CD4-positive, alpha-beta T cell treated with Interleukin-1 beta for 1 hour (primary cell): ENCODE results near the gene ZNF205.

Experiments used
- DNase-seq, 2 donors: peaks; one replicate each; pipeline ENCODE4 v3.0.0-alpha.2; 2020 to 2022

ZNF205 gene

GRCh38 chr16:3106205-3106928 is 6.0 kb upstream of the ZNF205 start:
- peak; percentile 92 to 94 for DNase-seq

GRCh38 chr16:3112881-3113574 is 642 bp downstream of the ZNF205 start:
- DNase-seq: no peak

DNA sequence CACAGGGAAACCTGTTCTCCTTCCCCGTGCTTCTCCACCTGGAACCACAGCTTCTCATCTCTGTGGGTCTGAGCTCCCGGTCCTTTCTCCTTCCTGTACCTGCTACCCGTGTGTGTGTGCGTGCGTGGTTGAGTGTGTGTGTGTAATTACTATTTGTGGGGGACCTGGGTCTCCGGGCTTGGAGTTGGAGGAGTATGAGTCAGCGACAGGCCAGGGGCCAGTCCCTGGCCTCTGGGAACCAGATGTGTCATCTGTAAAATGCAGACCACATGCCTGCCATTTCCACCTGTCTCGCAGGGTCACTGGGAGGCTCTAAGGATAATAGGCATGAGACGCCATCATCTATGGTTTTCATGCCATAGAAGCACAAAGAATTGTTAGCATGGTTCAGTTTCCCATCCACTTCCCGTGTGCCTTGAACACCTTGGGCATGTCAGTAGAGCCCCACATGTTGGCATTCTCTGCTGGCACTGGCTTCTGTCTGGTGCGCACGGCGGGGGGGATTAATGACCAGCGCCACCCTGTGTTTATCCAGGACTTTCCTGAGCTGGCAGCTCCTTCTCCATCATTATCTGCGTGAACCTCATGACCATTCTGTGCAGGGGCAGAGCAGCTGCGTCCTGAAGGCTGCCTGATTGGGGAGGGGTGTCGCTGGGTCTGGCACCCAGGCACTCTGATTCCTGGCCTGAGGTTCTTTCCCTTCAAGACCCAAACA is 1.5 kb downstream of the ZNF205 start:
- DNase-seq: no peak

- no peak for DNase-seq
Observed at GRCh38 chr16:3115003-3115402, 2.6 kb downstream of the ZNF205 start.

DNA sequence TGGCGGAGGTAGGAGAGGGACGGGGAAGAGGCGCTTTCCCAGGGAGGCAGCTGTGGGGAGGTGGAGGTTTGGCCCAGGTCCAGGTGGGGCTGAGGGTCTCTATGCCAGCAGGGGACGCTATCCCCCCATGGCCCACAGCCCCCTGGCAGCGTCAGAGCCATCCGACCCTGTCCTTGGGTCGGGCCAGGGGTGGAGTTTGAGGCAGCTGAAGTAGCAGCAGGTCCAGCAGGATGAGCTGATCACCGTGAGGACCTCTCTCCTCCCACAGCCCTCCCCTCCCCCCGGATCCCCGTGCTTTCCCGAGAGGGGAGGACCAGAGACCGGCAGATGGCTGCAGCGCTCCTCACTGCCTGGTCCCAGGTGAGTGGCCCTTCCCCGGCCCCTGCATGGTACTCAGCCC is 3.2 kb downstream of the ZNF205 start:
- no peak for DNase-seq

DNA sequence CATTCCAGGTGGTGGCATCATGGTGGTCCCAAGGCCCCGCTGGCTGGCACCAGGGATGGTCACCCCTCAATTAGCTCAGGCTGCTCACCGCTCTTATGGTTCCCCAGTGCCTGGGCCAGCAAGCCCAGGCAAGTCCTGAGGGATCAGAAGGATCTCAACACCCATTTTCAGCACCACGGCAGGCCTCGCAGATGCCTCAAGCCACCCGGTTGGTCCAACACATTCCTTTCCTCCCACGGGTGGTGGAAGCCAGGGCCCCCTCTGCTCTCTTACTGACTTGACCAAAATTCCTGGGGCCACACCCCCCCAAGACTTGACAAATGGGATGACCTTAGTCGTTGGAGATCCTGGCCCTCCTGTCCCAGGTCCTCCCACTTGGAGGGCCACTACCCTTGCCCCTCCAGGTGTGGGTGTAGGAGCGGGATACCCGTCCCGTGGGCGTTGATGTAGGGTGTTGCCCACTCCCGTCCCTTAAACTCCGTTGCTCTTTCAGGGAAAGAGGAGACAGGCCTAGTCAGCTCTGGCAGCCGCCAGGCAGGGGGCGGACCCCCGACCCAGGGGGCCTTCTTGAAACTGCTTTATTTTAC is 5.9 kb downstream of the ZNF205 start:
- no peak for DNase-seq

DNA sequence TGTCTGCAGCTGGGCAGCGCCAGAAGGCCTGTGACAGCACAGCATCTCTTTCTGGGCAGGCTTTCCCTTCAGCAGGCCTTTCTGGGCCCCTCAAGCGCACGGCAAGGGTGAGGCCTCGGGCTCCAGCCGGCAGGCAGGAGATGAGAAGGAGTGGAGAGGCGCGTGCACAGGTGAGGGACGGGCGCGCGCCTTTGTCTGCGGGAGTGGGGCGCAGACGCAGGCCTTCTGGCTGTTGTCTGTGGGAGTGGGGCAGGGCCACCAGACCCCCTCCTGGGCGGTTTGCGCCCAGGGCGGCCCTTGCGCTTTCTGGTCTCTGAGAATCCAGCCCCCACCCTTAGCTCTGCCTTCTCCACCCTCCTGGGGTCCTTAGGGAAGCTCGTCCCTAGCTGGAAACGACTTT is 6.5 kb downstream of the ZNF205 start:
- DNase-seq: no peak

GRCh38 chr16:3119286-3119685 is 6.9 kb downstream of the ZNF205 start:
- DNase-seq: no peak

GRCh38 chr16:3119701-3120408 is 7.5 kb downstream of the ZNF205 start:
- DNase-seq: no peak

DNA sequence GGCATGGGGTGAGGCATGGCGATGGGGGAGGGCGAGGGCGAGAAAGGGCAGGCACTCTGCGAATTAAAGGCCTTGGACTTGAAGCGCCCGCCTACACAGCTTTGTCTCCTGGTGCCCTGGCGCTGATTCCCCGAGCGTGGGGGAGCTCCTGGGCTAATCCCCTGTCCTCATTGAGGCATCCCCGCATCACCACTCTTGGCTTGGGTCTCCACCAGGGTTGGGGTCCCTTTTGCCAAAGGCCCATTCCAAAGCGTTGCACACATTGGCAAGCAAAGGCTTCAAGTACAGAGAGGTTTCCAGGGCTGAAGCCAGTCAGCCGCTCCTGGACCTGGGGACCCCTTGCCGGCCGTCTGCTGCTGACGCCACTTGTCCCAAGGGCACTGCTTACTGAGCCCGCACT is 8.0 kb downstream of the ZNF205 start:
- no peak for DNase-seq

- no peak for DNase-seq
Observed at GRCh38 chr16:3121851-3122467, 9.6 kb downstream of the ZNF205 start.

GRCh38 chr16:3122926-3123570 is 10.7 kb downstream of the ZNF205 start:
- DNase-seq: no peak

GRCh38 chr16:3123986-3124886 is 11.8 kb downstream of the ZNF205 start:
- DNase-seq: peak; percentile 94 to 96

DNA sequence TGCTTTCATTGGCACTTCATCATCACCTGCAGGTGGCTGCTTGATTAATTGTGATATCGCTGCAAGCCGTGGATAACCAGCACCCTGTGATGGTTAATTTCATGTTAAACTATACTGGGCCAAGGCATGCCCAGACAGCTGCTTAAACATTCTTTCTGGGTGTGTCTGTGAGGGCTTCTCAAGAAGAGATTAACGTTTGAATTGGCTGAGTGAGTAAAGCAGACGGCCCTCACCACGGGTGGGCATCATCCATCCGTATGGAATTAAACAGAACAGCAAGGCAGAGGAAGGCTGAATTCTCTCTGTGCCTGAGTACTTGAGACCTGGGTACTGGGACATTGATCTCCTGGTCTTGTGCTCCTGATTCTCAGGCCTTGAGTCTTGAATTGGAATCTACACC is 15.4 kb downstream of the ZNF205 start:
- DNase-seq: no peak

DNA sequence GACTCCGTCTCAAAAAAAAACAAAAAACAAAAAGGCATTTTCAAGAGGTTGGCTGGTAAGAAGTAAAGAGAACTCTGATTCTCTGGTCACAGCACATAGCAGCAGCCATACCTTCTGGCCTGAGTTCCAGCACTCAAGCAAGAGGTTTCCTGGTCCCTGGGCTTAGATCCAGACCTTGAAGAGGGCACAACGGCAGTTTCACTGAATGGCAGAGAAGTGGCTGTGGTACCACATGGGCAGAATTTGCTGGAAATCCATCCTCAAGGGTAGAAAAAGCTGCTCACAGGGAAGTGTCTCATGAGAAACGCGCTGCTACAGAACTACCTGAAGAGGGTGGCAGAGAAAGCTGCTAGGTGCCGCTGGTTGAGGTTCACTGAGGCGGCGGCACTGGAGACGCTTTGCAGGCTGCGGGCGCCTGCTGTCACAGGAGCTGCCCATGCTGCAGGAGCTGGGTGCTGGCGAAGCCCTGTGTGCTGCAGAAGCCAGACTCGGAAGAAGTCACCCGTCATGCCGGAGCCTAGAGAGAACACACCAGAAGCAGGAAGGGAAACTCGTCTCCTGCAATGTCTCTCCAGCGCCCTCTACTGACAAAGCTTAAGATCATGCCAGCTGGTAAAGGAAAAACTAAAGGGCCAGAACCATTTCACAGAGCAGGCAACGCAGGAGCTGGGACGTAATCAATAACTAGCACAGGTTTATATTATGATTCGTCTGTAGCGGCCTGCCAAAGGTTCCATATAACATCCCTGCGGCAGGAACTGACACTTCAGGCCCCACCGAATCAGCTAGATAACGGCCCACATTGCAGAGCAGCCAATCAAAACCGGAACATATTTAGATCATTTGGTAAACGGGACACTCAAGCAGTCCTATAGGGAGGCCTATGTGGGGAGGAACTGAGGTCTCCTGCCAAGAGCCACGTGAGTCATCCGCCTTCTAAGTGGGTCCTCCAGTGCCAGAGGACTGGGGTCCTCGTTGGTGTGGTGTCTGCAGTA is 17.0 kb downstream of the ZNF205 start:
- peak; percentile 87 to 91 for DNase-seq

DNA sequence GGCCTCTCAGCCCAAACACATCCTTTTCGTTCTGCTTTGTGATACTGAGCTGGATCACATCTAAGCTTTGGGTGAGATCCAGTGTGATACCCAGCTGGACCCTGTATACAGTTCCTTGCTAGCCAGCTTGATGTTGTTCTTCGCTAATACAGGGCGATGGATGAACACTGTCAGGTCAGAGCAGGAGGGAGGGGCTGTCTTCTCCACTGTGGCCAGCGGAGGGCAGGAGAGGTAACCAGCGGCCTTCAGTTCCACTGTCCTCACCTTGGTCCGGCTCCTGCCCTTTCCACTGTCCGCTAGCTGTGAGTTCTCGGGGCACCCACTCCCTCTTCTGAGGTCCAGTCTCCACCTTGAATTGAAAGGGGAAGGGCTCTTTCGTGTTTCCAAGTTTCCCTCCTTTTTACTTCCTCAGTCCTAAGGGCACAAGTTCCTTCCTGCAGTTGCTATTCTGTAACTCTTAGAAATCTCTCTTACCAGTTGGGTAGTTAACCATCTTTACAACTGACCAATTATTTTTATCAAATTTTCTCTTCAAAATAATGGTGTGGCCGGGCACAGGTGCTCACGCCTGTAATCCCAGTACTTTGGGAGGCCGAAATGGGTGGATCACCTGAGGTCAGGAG is 19.5 kb downstream of the ZNF205 start:
- peak; percentile 40 to 45 for DNase-seq

GRCh38 chr16:3133844-3134243 is 21.5 kb downstream of the ZNF205 start:
- no peak for DNase-seq

GRCh38 chr16:3134338-3135125 is 22.1 kb downstream of the ZNF205 start, which contains the start of gene ZNF213:
ZNF213 (plus strand) TSS chr16:3135029; CDS start chr16:3137281, 2,252 bp downstream.
- peak; percentile 97 for DNase-seq
